HFF-Myc (cell line): Measurements from ENCODE around the gene AMACR.

Experiments used
- DNase-seq: peaks from one replicate; pipeline ENCODE4 v3.0.0-alpha.2; 2011; ENCODE audit warnings: low read depth; ENCODE audit errors: extremely low read depth
- H3K4me3 ChIP-seq: replicated peaks from 2 replicates; pipeline ENCODE4 v1.5.1; 2011; ENCODE audit warnings: low read depth, mild to moderate bottlenecking, control low read depth, low read length
- TF ChIP-seq, protein P1 (sequence below): IDR thresholded peaks from 2 replicates; pipeline ENCODE4 v1.5.1; 2012; ENCODE audit warnings: mild to moderate bottlenecking, low read depth, low read length, control low read depth; ENCODE audit errors: missing control alignments

Gene AMACR

DNA sequence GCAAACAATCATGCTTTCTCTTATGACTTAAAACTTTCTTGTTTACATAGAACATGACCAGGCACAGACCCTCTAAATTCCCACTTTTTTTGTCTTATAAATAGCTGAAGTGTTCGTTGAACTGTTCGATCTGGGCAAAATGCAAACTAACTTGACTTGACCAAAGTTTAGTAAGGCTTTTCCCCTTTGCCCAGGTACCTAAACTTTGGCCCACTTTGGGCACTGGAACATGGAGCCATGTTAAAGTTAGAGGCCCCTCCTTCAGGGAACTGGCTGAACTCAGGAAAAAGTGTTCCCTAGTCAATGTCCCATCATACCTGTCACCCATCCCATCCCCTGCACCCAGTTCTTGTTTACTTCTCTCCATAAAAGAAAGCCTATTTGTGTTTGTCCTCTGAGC lies 9.4 kb upstream of the AMACR start:
- TF ChIP-seq, protein P1, sequence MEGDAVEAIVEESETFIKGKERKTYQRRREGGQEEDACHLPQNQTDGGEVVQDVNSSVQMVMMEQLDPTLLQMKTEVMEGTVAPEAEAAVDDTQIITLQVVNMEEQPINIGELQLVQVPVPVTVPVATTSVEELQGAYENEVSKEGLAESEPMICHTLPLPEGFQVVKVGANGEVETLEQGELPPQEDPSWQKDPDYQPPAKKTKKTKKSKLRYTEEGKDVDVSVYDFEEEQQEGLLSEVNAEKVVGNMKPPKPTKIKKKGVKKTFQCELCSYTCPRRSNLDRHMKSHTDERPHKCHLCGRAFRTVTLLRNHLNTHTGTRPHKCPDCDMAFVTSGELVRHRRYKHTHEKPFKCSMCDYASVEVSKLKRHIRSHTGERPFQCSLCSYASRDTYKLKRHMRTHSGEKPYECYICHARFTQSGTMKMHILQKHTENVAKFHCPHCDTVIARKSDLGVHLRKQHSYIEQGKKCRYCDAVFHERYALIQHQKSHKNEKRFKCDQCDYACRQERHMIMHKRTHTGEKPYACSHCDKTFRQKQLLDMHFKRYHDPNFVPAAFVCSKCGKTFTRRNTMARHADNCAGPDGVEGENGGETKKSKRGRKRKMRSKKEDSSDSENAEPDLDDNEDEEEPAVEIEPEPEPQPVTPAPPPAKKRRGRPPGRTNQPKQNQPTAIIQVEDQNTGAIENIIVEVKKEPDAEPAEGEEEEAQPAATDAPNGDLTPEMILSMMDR, result no peak
- no peak overlapping the region for H3K4me3 ChIP-seq
- no peak for DNase-seq

DNA sequence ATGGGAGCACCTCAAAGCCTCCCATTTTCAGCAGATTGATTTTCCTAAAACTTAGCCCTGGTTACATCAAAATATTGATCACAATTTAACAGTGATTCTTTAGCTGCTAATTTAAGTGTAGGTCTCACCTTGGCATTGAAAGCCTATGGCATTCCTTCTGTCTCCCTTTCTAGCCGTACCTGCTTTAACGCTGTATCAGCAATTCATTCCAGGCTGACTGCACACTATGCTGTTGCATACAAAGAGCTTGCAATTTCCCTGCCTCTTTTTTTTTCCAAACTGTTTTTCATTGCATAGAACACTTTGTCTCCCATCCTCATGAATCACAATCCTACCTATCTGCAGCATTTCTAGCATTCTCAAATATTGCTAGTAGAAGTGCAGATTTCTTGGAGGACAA lies 8.9 kb upstream of the AMACR start:
- H3K4me3 ChIP-seq, result no peak overlapping the region
- TF ChIP-seq, protein P1, result no peak
- DNase-seq, result no peak

DNA sequence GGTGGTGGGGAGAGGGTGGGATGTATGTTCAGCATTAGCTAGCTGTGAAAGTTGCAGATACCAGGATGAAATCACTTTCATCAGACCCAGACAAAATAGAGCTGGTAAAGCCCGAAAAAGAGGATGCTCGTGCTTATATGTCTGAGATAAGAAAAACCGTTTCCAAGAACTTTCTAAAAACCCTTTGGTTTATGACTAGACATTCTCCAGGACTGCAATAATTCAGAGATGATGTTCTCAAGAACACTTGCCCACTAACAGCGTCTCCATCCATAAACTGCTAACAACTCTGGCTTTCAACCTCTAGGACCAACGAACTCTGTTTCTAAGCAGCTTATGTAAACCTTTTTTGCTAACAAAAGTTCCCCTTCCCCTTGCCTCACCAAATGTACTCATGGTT lies 8.4 kb upstream of the AMACR start:
- DNase-seq, result no peak
- TF ChIP-seq, protein P1, result no peak

DNA sequence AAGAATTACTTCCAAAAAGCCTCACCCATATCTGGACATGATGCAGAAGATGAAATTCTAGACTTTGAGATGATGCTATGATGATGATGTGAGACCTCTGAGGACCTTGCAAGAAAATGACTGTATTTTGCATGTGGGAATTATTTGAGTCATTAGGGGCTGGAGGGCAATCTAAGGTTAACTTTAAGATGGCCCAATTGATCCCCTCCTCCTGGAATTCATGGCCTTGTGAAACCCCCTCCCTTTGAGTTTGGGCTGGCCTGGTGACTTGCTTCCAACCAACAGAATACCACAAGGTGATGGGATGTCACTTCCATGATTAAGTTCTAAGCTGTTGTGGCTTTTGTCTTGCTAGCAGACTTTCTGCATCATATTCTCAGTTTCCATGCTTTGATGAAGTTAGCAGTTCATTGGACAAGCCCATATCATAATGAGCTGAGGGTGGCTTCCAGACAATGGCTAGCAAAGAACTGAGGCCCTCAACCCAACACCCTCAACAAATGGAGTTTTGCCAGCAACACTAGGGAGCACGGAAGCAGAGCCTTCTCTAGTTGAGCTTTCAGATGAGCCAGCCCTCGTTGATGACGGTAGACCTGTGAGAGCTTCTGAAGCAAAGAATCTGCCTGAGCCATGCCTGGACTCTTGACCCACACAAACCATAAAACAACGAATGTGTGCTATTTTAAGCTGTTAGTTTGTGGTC lies 7.4 kb upstream of the AMACR start:
- DNase-seq, result no peak
- TF ChIP-seq, protein P1, result no peak
- H3K4me3 ChIP-seq, result no peak overlapping the region

More for the DNA sequence above, 8.4 kb upstream of the AMACR start:
- no peak overlapping the region for H3K4me3 ChIP-seq

DNA sequence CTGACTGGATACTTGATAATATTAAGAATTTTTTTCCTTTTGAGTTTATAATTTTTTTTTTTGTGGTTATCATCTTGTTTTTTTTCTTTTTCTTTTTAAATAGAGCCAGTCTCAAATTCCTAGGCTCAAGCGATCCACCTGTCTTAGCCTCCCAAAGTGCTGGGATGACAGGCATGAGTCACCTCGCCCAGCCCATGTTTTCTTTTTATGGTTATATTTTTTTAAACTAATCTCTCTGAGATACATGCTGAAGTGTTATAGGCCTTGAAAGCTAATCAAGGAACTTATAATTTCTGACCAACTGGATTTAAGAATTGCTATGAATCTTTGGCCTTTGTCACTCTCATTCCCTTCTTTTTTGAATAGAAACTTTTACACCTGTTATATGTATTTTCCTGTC lies 6.8 kb upstream of the AMACR start:
- TF ChIP-seq, protein P1, result no peak
- DNase-seq, result no peak

DNA sequence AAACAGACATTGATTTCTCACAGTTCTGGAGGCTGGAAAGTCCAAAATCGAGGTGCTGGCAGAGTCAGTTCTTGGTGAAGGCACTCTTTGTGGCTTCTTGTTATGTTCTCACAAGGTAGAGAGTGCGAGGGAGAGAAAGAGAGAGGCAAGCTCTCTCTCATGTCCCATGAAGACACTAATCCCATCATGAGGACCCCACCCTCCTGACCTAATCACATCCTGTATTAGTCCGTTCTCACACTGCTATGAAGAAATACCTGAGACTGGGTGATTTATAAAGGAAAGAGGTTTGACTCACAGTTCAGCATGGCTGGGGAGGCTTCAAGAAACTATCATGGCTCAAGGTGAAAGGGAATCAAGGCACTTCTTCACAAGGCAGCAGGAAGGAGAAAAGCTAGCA lies 5.7 kb upstream of the AMACR start:
- no peak for DNase-seq

More for the DNA sequence above, 6.8 kb upstream of the AMACR start:
- no peak overlapping the region for H3K4me3 ChIP-seq

DNA sequence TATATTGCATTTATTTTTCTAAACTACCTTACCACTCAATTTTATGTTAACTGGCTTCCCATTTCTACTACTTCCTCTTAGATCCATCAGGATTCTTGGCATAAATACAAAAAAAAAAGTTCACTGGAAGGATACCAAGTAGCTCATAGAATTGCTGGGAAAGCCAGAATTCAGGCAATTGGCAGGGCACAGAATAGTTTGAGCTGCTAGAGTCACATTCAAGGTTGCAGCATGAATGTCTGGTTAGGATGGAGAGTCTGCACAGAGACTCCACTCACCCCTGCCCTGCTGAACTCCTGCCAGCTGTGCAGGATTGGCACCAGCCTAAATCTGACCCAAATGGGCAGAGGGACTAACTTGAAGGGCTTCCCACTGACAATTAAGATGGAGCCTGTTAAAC lies 4.9 kb upstream of the AMACR start:
- no peak overlapping the region for H3K4me3 ChIP-seq
- no peak for DNase-seq
- TF ChIP-seq, protein P1, result no peak

More for the DNA sequence above, 5.7 kb upstream of the AMACR start:
- TF ChIP-seq, protein P1, result no peak
- H3K4me3 ChIP-seq, result no peak overlapping the region
